Hematopoietic multipotent progenitor cell treated with erythropoietin and hydrocortisone succinate and interleukin-3 and kit ligand, for 8 days (in vitro differentiated cells): ENCODE data around the gene PLA2G3.
"Not testable (repeated sequence)": the region's sequence is repeated elsewhere in the genome, so short reads cannot be mapped to it uniquely, and the experiment has no call there.

Experiments used
- DNase-seq: peaks from one replicate; pipeline ENCODE4 v3.0.0-alpha.2; 2015

PLA2G3 gene

GRCh38 chr22:31122196-31122531, 18.1 kb downstream of the PLA2G3 start:
- DNase-seq, result no peak

- no peak for DNase-seq
Measured at GRCh38 chr22:31121403-31121802, 18.9 kb downstream of the PLA2G3 start.

- DNase-seq, result no peak
Measured at GRCh38 chr22:31120642-31121041, 19.7 kb downstream of the PLA2G3 start.

- DNase-seq, result no peak
Measured at GRCh38 chr22:31120230-31120629, 20.1 kb downstream of the PLA2G3 start.

- DNase-seq, result no peak
Measured at GRCh38 chr22:31119026-31119717, 21.1 kb downstream of the PLA2G3 start.

- DNase-seq, result no peak
Measured at GRCh38 chr22:31118046-31118820, 22.1 kb downstream of the PLA2G3 start.

GRCh38 chr22:31112547-31113091, 27.7 kb downstream of the PLA2G3 start:
- not testable (repeated sequence) for DNase-seq

- DNase-seq, result no peak
Measured at GRCh38 chr22:31107894-31108218, 32.5 kb downstream of the PLA2G3 start.

- DNase-seq, result peak; percentile 96
Measured at GRCh38 chr22:31107178-31107893, 33.0 kb downstream of the PLA2G3 start, which contains the start of gene SELENOM. Gene SELENOM, minus strand, starts transcription at chr22:31107568. Its CDS starts 63 bp downstream, at chr22:31107505.

- no peak for DNase-seq
Measured at GRCh38 chr22:31106731-31107177, 33.6 kb downstream of the PLA2G3 start.

- no peak for DNase-seq
Measured at GRCh38 chr22:31106001-31106571, 34.2 kb downstream of the PLA2G3 start.

- no peak for DNase-seq
Measured at GRCh38 chr22:31105282-31105929, 34.9 kb downstream of the PLA2G3 start.

- no peak for DNase-seq
Measured at GRCh38 chr22:31104869-31105268, 35.4 kb downstream of the PLA2G3 start.

GRCh38 chr22:31103899-31104694, 36.2 kb downstream of the PLA2G3 start:
- DNase-seq, result no peak

- no peak for DNase-seq
Measured at GRCh38 chr22:31103111-31103510, 37.2 kb downstream of the PLA2G3 start.

GRCh38 chr22:31102441-31103081, 37.7 kb downstream of the PLA2G3 start:
- no peak for DNase-seq

- DNase-seq, result no peak
Measured at GRCh38 chr22:31100762-31101525, 39.4 kb downstream of the PLA2G3 start.

- DNase-seq, result no peak
Measured at GRCh38 chr22:31099841-31100761, 40.2 kb downstream of the PLA2G3 start.

- DNase-seq, result no peak
Measured at GRCh38 chr22:31099386-31099785, 40.9 kb downstream of the PLA2G3 start.
